Skeletal muscle satellite cell (primary cell): ENCODE measurements around the gene TSPAN4. TPM values are rescaled to one million over a fixed set of nuclear protein-coding genes. Genes with fewer than 3 reads are reported as not detected.

Experiments used
- small RNA-seq: library from RNA; depleted of rRNA; stranded (forward); fragments of <200 nt; gene quantifications from one replicate; pipeline ENCODE3, GENCODE V24; 2012

The TSPAN4 gene

Small RNA genes within 50 kb of the gene (small RNA-seq; reads per million reads assigned to genes)
- not detected for gene SNORA52
